B cell (primary cell): ENCODE data around the gene LIMK2. TPM values are rescaled to one million over a fixed set of nuclear protein-coding genes. Genes with fewer than 3 reads are reported as not detected.

Experiments used
- ATAC-seq: fragments of 200-7000 bp; cut with Tn5 transposase; one replicate; pipeline ENCODE4 v1.10.0; 2021; ENCODE audit warnings: low read depth, mild to moderate bottlenecking, moderate number of reproducible peaks, moderate library complexity
- CTCF ChIA-PET: fragments of 350-600 bp; sonication (Branson Sonifier 250); formaldehyde crosslinking; loops from one replicate; lab custom pipeline; 2021; ENCODE audit warnings: antibody characterized with exemption, inconsistent platforms; lab: Charles Lee
- POLR2A ChIA-PET: fragments of 350-600 bp; sonication (Branson Sonifier 250); formaldehyde crosslinking; loops from one replicate; lab custom pipeline; 2021; ENCODE audit warnings: antibody characterized with exemption; lab: Charles Lee
- DNase-seq: peaks from one replicate; pipeline ENCODE4 v3.0.0; 2013
- H2AFZ ChIP-seq: 2 replicates; pipeline ENCODE4 v1.6.1; 2012; ENCODE audit warnings: mild to moderate bottlenecking, low read depth, low read length; ENCODE audit not compliant: insufficient read depth, poor library complexity, severe bottlenecking
- H3K27ac ChIP-seq, 2 donors: 1 replicate in 1 of 2; 2 replicates in 1 of 2; pipeline ENCODE4 v1.5.1; 2012 to 2013; ENCODE audit warnings: low read length in 2 of 2, mild to moderate bottlenecking in 2 of 2, moderate library complexity in 1 of 2
- H3K27me3 ChIP-seq, 4 experiments: fragments of 200-600 bp in 1 of 4; sonication (generic) in 1 of 4; replicated peaks in 1 of 4; 1 replicate in 2 of 4; 2 replicates in 2 of 4; pipeline versions ENCODE4 v1.6.1 to v1.7.0; 2013 to 2016; ENCODE audit warnings: low read length in 3 of 4, mild to moderate bottlenecking in 2 of 4, mixed read lengths in 1 of 4, moderate library complexity in 1 of 4; ENCODE audit not compliant: insufficient read depth in 4 of 4, control insufficient read depth in 3 of 4; ENCODE audit errors: control extremely low read depth in 1 of 4
- H3K36me3 ChIP-seq, 2 experiments: replicated peaks in 1 of 2; 1 replicate in 1 of 2; 2 replicates in 1 of 2; pipeline versions ENCODE4 v1.6.1 to v1.7.1; 2013; ENCODE audit warnings: low read length in 1 of 2; ENCODE audit not compliant: insufficient read depth in 2 of 2, control insufficient read depth in 1 of 2; ENCODE audit errors: control extremely low read depth in 1 of 2, extremely low read depth in 1 of 2
- H3K4me1 ChIP-seq, 2 donors: fragments of 200-600 bp in 1 of 2; sonication (generic) in 1 of 2; 1 replicate in 1 of 2; 2 replicates in 1 of 2; pipeline versions ENCODE4 v1.5.1 to v1.6.1; 2013 to 2017; ENCODE audit warnings: low read length in 2 of 2; ENCODE audit not compliant: control insufficient read depth in 2 of 2, insufficient read depth in 2 of 2
- H3K4me2 ChIP-seq: replicated peaks from 2 replicates; pipeline ENCODE3; 2012; ENCODE audit warnings: mild to moderate bottlenecking, low read depth, low read length; ENCODE audit not compliant: poor library complexity, severe bottlenecking
- H3K4me3 ChIP-seq, 5 experiments: fragments of 200-600 bp in 1 of 5; sonication (generic) in 1 of 5; 1 replicate in 3 of 5; 2 replicates in 2 of 5; pipeline versions ENCODE4 v1.5.1 to v1.7.0; 2011 to 2016; ENCODE audit warnings: low read length in 4 of 5, mild to moderate bottlenecking in 4 of 5, low read depth in 2 of 5, control low read depth in 1 of 5, moderate library complexity in 1 of 5; ENCODE audit not compliant: insufficient read depth in 1 of 5; ENCODE audit errors: control extremely low read depth in 1 of 5, extremely low read depth in 1 of 5
- H3K79me2 ChIP-seq: fragments of 200-600 bp; sonication (generic); one replicate; pipeline ENCODE4 v1.6.0; 2016; ENCODE audit warnings: low read length; ENCODE audit not compliant: control insufficient read depth, insufficient read depth
- H3K9ac ChIP-seq: fragments of 200-600 bp; sonication (generic); 2 replicates; pipeline ENCODE4 v1.6.1; 2017; ENCODE audit warnings: mild to moderate bottlenecking, low read length, moderate library complexity
- H3K9me3 ChIP-seq, 3 donors: one replicate each; pipeline versions ENCODE4 v1.6.1 to v1.7.1; 2013; ENCODE audit warnings: low read length in 2 of 3; ENCODE audit not compliant: control insufficient read depth in 2 of 3, insufficient read depth in 1 of 3; ENCODE audit errors: control extremely low read depth in 1 of 3
- H4K20me1 ChIP-seq: 2 replicates; pipeline ENCODE4 v1.6.0; 2012; ENCODE audit warnings: mild to moderate bottlenecking, low read length; ENCODE audit not compliant: insufficient read depth, control insufficient read depth, poor library complexity, severe bottlenecking
- H3K27ac Mint-ChIP-seq: one replicate; pipeline ENCODE4 v1.8.0; 2021; ENCODE audit warnings: mixed read lengths
- H3K27me3 Mint-ChIP-seq: one replicate; pipeline ENCODE4 v1.8.0; 2021; ENCODE audit warnings: mixed read lengths
- H3K4me1 Mint-ChIP-seq: one replicate; pipeline ENCODE4 v1.8.0; 2021; ENCODE audit warnings: mixed read lengths
- H3K4me3 Mint-ChIP-seq: one replicate; pipeline ENCODE4 v1.8.0; 2021; ENCODE audit warnings: mixed read lengths
- H3K9me3 Mint-ChIP-seq: one replicate; pipeline ENCODE4 v1.8.0; 2022; ENCODE audit warnings: mixed read lengths; ENCODE audit not compliant: insufficient read depth
- EZH2 ChIP-seq: IDR thresholded peaks from 2 replicates; pipeline ENCODE4 v1.6.1; 2012; ENCODE audit warnings: borderline replicate concordance, low read depth, mild to moderate bottlenecking, moderate library complexity, low read length; ENCODE audit not compliant: insufficient read depth, poor library complexity, severe bottlenecking
- WGBS: methylation state at CpG from one replicate; pipeline ENCODE4 v1.1.5; 2013; ENCODE audit warnings: missing lambda C conversion rate; ENCODE audit not compliant: insufficient coverage; 5-methylcytosine and 5-hydroxymethylcytosine counted together
- intact Hi-C: fragments of 100-400 bp; cut with micrococcal nuclease; formaldehyde crosslinking; loops from one replicate; pipeline ENCODE4 v1.10.0; 2022
- polyA plus RNA-seq: library from polyadenylated mRNA; depleted of rRNA; stranded (reverse); fragments of >200 nt; gene quantifications from 2 replicates; pipeline ENCODE4 v1.2.3, GENCODE V29; 2012
- total RNA-seq, 2 donors: library from RNA; stranded (reverse); fragments of 120-200 nt in 1 of 2; gene quantifications; 1 replicate in 1 of 2; 2 replicates in 1 of 2; pipeline versions ENCODE4 v1.2.3 to v1.2.4, GENCODE V29; 2013 to 2022
- TF ChIP-seq, protein P1 (sequence below): fragments of 200-600 bp; IDR thresholded peaks from one replicate; pipeline ENCODE4 v1.8.0; 2022; ENCODE audit warnings: antibody characterized with exemption, mild to moderate bottlenecking

The LIMK2 gene
- total and polyA plus RNA-seq, 2 donors (not counting 1 experiment from before 2014, with no cell fraction given): 6.8 to 20.2 TPM

DNA sequence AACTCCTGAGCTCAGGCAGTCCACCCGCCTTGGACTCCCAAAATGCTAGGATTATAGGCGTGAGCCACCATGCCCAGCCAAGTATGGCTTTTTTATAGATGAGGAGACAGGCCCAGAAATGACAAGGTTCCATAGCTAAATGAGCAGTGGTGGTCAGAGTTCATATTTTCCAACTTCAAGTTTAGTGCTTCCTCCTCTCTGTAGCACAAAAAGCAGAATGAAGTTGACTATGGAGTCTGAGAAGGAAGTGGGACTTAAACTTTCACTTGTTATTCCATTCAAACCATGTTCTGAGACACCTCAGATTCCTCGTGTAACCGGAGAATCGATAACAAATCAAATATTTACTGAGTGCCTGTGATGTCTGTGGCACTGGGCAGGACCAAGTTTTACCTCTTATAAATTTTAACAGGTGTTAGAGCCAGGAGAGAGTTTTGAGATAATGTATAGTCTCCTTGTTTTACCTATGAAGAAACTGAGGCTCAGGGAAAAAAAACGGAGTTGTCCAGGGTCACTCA, 3.0 kb downstream of the LIMK2 start:
- ATAC-seq (no peak), DNase-seq (no peak)
- Histone ChIP-seq H3K27me3 (no peaks in the 10 kb centered on the region), H3K4me1 (peaks cover 24 to 38% of the 10 kb centered on the region in 2 donors), H3K36me3 (peaks cover 0 to 1% of the 10 kb centered on the region in 2 experiments), H3K79me2 (peaks cover 44% of the 10 kb centered on the region), H3K9ac (no peak overlapping the region), H2AFZ (no peak overlapping the region), H4K20me1 (no peaks in the 10 kb centered on the region), H3K4me3 (no peak overlapping the region), H3K9me3 (no peaks in the 10 kb centered on the region), H3K4me2 (no peak overlapping the region), H3K27ac (no peak overlapping the region)
- no peak overlapping the region for H3K27ac Mint-ChIP-seq
- H3K4me1 Mint-ChIP-seq: peaks cover 47% of the 10 kb centered on the region
- 96% methylated on average over 5 of the region's 6 CpGs for WGBS
- CTCF ChIA-PET: interaction anchor here (1.3 to 7.3 kb wide), 2 partner anchors 57 to 98 kb away, joined by 6 to 102 read pairs; no protein-coding TSS in a partner anchor
- H3K9me3 Mint-ChIP-seq: no peaks in the 10 kb centered on the region
- POLR2A ChIA-PET: no interaction called here
- intact Hi-C loops: loop anchor here (10.0 kb wide), 1 partner anchor 730 kb away; the partner anchor contains the start of gene YWHAH
- H3K27me3 Mint-ChIP-seq: no peaks in the 10 kb centered on the region
- H3K4me3 Mint-ChIP-seq: no peak overlapping the region
- TF ChIP-seq EZH2: no peak
- TF ChIP-seq, protein P1, sequence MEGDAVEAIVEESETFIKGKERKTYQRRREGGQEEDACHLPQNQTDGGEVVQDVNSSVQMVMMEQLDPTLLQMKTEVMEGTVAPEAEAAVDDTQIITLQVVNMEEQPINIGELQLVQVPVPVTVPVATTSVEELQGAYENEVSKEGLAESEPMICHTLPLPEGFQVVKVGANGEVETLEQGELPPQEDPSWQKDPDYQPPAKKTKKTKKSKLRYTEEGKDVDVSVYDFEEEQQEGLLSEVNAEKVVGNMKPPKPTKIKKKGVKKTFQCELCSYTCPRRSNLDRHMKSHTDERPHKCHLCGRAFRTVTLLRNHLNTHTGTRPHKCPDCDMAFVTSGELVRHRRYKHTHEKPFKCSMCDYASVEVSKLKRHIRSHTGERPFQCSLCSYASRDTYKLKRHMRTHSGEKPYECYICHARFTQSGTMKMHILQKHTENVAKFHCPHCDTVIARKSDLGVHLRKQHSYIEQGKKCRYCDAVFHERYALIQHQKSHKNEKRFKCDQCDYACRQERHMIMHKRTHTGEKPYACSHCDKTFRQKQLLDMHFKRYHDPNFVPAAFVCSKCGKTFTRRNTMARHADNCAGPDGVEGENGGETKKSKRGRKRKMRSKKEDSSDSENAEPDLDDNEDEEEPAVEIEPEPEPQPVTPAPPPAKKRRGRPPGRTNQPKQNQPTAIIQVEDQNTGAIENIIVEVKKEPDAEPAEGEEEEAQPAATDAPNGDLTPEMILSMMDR: no peak

DNA sequence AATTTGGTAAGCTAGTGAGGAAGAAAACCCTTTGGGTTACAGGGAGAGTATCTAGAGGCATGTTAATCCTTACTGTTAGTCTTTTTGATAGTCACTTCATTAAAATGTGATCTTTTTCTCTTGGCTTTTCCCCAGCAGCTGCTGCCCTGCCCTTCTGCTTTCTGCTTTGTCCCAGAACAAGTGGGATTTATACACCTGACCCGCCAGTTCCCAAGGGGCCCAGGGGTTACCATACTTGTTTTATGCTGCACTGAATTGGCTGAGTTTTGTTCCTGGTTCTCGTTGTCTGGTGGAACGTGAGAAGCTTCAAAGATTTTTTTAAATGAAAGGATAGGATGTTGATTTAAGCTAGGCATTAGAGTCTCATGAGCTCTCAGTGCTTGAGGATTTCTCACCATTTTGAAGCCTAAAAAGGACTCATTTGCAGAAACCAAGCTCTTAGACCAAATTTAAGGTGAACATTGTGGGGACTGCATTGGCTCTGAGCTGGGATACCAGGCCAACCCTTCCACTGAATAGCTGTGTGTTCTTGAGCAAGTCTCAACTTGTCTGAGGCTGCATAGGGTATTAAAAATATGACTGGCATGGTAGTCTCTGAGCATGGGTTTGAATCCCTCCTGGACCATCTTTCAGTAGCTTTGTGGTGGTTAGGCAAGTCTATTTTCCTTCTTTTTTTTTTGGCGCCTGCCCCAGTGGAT, 6.6 kb downstream of the LIMK2 start:
- H3K9me3 ChIP-seq: no peaks in the 10 kb centered on the region
- H3K9me3 Mint-ChIP-seq: no peaks in the 10 kb centered on the region
- DNase-seq (no peak), ATAC-seq (no peak)
- POLR2A ChIA-PET: interaction anchor here (0.5 kb wide), 1 partner anchor 11 kb away, joined by 3 read pairs; no protein-coding TSS in a partner anchor
- no peaks in the 10 kb centered on the region for H3K27me3 ChIP-seq
- no peak overlapping the region for H3K4me3 Mint-ChIP-seq
- 70% methylated on average over 3 of the region's 4 CpGs for WGBS
- CTCF ChIA-PET: interaction anchor here (1.7 to 2.6 kb wide), 5 partner anchors 9 to 54 kb away, joined by 4 to 8 read pairs (median 5); no protein-coding TSS in a partner anchor
- peaks cover 59% of the 10 kb centered on the region for H3K79me2 ChIP-seq
- no peaks in the 10 kb centered on the region for H3K27me3 Mint-ChIP-seq
- H3K36me3 ChIP-seq: peaks cover 0 to 1% of the 10 kb centered on the region in 2 experiments
- H2AFZ ChIP-seq: no peak overlapping the region
- peaks cover 13 to 38% of the 10 kb centered on the region in 2 donors for H3K4me1 ChIP-seq
- H3K4me1 Mint-ChIP-seq: peaks cover 41% of the 10 kb centered on the region
- peak overlapping the region; percentile 60 for H3K27ac Mint-ChIP-seq
- H3K4me3 ChIP-seq: no peak overlapping the region
- H3K9ac ChIP-seq: no peak overlapping the region
- TF ChIP-seq, protein P1: no peak
- H3K27ac ChIP-seq: peak overlapping the region in 1 of 2 donors; percentile 4
- no peaks in the 10 kb centered on the region for H4K20me1 ChIP-seq
- H3K4me2 ChIP-seq: no peak overlapping the region
- intact Hi-C loops: loop anchor here (10.0 kb wide), 1 partner anchor 726 kb away; the partner anchor contains the start of gene YWHAH
